Measurements from ENCODE around the gene OSBPL10. TPM values are rescaled to one million over a fixed set of nuclear protein-coding genes. Genes with fewer than 3 reads are reported as not detected.
A peak's percentile ranks its signal among the peaks of the same experiment; 100 is the strongest.

The OSBPL10 gene
- total RNA-seq, 2 experiments from 2014 or later, result 0.09 to 0.22 TPM

GRCh38 chr3:31960793-31961431 is 20.1 kb downstream of the OSBPL10 start:
- DNase-seq (no peak), ATAC-seq (ENCODE audit: low read depth) (no peak)
- H3K36me3 Mint-ChIP-seq, result no peaks in the 10 kb centered on the region
- no peaks in the 10 kb centered on the region for H3K9me3 Mint-ChIP-seq
- peaks cover 10% of the 10 kb centered on the region for H3K27me3 Mint-ChIP-seq
- POLR2A ChIA-PET, result no interaction called here
- H3K4me3 Mint-ChIP-seq, result no peak overlapping the region
- no peak overlapping the region for H3K27ac Mint-ChIP-seq
- H3K4me1 Mint-ChIP-seq, result peaks cover 5% of the 10 kb centered on the region

GRCh38 chr3:31959951-31960792 is 20.9 kb downstream of the OSBPL10 start:
- no peak for DNase-seq
- H3K9me3 Mint-ChIP-seq, result peaks cover 2% of the 10 kb centered on the region
- ATAC-seq (ENCODE audit: low read depth), result no peak
- H3K27me3 Mint-ChIP-seq, result peaks cover 10% of the 10 kb centered on the region
- no peaks in the 10 kb centered on the region for H3K36me3 Mint-ChIP-seq
- H3K27ac Mint-ChIP-seq, result no peak overlapping the region
- POLR2A ChIA-PET, result no interaction called here
- H3K4me3 Mint-ChIP-seq, result no peak overlapping the region
- H3K4me1 Mint-ChIP-seq, result peaks cover 5% of the 10 kb centered on the region

- DNase-seq, result no peak
- H3K4me3 Mint-ChIP-seq, result no peak overlapping the region
- H3K27ac Mint-ChIP-seq, result no peak overlapping the region
Observed at GRCh38 chr3:31959251-31959650, 21.8 kb downstream of the OSBPL10 start.

GRCh38 chr3:31958701-31959152 is 22.3 kb downstream of the OSBPL10 start:
- Mint-ChIP-seq H3K27ac (no peak overlapping the region), H3K4me3 (no peak overlapping the region), H3K9me3 (peaks cover 5% of the 10 kb centered on the region), H3K36me3 (no peaks in the 10 kb centered on the region), H3K27me3 (peaks cover 8% of the 10 kb centered on the region), H3K4me1 (peaks cover 5% of the 10 kb centered on the region)
- POLR2A ChIA-PET, result no interaction called here
- DNase-seq, result no peak
- no peak for ATAC-seq (ENCODE audit: low read depth)

More at GRCh38 chr3:31959251-31959650, 21.8 kb downstream of the OSBPL10 start:
- Mint-ChIP-seq H3K9me3 (peaks cover 5% of the 10 kb centered on the region), H3K27me3 (peaks cover 8% of the 10 kb centered on the region), H3K4me1 (peaks cover 5% of the 10 kb centered on the region), H3K36me3 (no peaks in the 10 kb centered on the region)
- POLR2A ChIA-PET, result no interaction called here
- ATAC-seq (ENCODE audit: low read depth), result no peak

- no peak overlapping the region for H3K27ac Mint-ChIP-seq
Observed at GRCh38 chr3:31957106-31957505, 24.0 kb downstream of the OSBPL10 start.

GRCh38 chr3:31955581-31955980 is 25.5 kb downstream of the OSBPL10 start:
- ATAC-seq (ENCODE audit: low read depth), result no peak
- Mint-ChIP-seq H3K27ac (no peak overlapping the region), H3K36me3 (no peaks in the 10 kb centered on the region), H3K27me3 (peaks cover 4% of the 10 kb centered on the region), H3K4me3 (no peak overlapping the region), H3K4me1 (peaks cover 3% of the 10 kb centered on the region), H3K9me3 (peaks cover 7% of the 10 kb centered on the region)
- POLR2A ChIA-PET, result no interaction called here
- no peak for DNase-seq

More at GRCh38 chr3:31957106-31957505, 24.0 kb downstream of the OSBPL10 start:
- peaks cover 3% of the 10 kb centered on the region for H3K4me1 Mint-ChIP-seq
- no peak for DNase-seq
- peaks cover 5% of the 10 kb centered on the region for H3K27me3 Mint-ChIP-seq
- no peak overlapping the region for H3K4me3 Mint-ChIP-seq
- ATAC-seq (ENCODE audit: low read depth), result no peak
- H3K36me3 Mint-ChIP-seq, result no peaks in the 10 kb centered on the region
- H3K9me3 Mint-ChIP-seq, result peaks cover 7% of the 10 kb centered on the region
- POLR2A ChIA-PET, result no interaction called here

GRCh38 chr3:31953636-31954035 is 27.4 kb downstream of the OSBPL10 start:
- Mint-ChIP-seq H3K9me3 (peaks cover 7% of the 10 kb centered on the region), H3K4me3 (no peak overlapping the region), H3K27ac (no peak overlapping the region), H3K27me3 (peaks cover 6% of the 10 kb centered on the region), H3K36me3 (no peaks in the 10 kb centered on the region), H3K4me1 (peaks cover 3% of the 10 kb centered on the region)
- POLR2A ChIA-PET, result no interaction called here
- ATAC-seq (ENCODE audit: low read depth), result no peak
- DNase-seq, result no peak

GRCh38 chr3:31953091-31953490 is 28.0 kb downstream of the OSBPL10 start:
- Mint-ChIP-seq H3K4me3 (no peak overlapping the region), H3K36me3 (no peaks in the 10 kb centered on the region), H3K9me3 (peaks cover 7% of the 10 kb centered on the region), H3K4me1 (peaks cover 3% of the 10 kb centered on the region), H3K27me3 (peaks cover 6% of the 10 kb centered on the region), H3K27ac (no peak overlapping the region)
- POLR2A ChIA-PET, result no interaction called here
- ATAC-seq (ENCODE audit: low read depth) (no peak), DNase-seq (no peak)

- Mint-ChIP-seq H3K27ac (no peak overlapping the region), H3K36me3 (no peaks in the 10 kb centered on the region), H3K4me3 (no peak overlapping the region), H3K27me3 (peaks cover 6% of the 10 kb centered on the region), H3K9me3 (peaks cover 7% of the 10 kb centered on the region), H3K4me1 (peaks cover 3% of the 10 kb centered on the region)
- ATAC-seq (ENCODE audit: low read depth) (no peak), DNase-seq (no peak)
- POLR2A ChIA-PET, result no interaction called here
Observed at GRCh38 chr3:31952205-31952604, 28.9 kb downstream of the OSBPL10 start.

- ATAC-seq (ENCODE audit: low read depth) (no peak), DNase-seq (no peak)
- no peak overlapping the region for H3K4me3 Mint-ChIP-seq
- POLR2A ChIA-PET, result no interaction called here
- peaks cover 6% of the 10 kb centered on the region for H3K27me3 Mint-ChIP-seq
- no peaks in the 10 kb centered on the region for H3K9me3 Mint-ChIP-seq
- no peaks in the 10 kb centered on the region for H3K36me3 Mint-ChIP-seq
- no peak overlapping the region for H3K27ac Mint-ChIP-seq
- H3K4me1 Mint-ChIP-seq, result peaks cover 3% of the 10 kb centered on the region
Observed at GRCh38 chr3:31948280-31948679, 32.8 kb downstream of the OSBPL10 start.

- POLR2A ChIA-PET, result no interaction called here
- DNase-seq, result no peak
- peaks cover 3% of the 10 kb centered on the region for H3K4me1 Mint-ChIP-seq
- H3K27me3 Mint-ChIP-seq, result peaks cover 6% of the 10 kb centered on the region
- H3K36me3 Mint-ChIP-seq, result no peaks in the 10 kb centered on the region
- no peak for ATAC-seq (ENCODE audit: low read depth)
- H3K4me3 Mint-ChIP-seq, result no peak overlapping the region
- no peak overlapping the region for H3K27ac Mint-ChIP-seq
- no peaks in the 10 kb centered on the region for H3K9me3 Mint-ChIP-seq
Observed at GRCh38 chr3:31947671-31948091, 33.4 kb downstream of the OSBPL10 start.

- Mint-ChIP-seq H3K9me3 (no peaks in the 10 kb centered on the region), H3K27me3 (peaks cover 6% of the 10 kb centered on the region), H3K4me3 (no peak overlapping the region), H3K27ac (no peak overlapping the region), H3K36me3 (no peaks in the 10 kb centered on the region), H3K4me1 (peaks cover under 1% of the 10 kb centered on the region)
- DNase-seq (no peak), ATAC-seq (ENCODE audit: low read depth) (no peak)
- POLR2A ChIA-PET, result no interaction called here
Observed at GRCh38 chr3:31947162-31947561, 33.9 kb downstream of the OSBPL10 start.

- DNase-seq (no peak), ATAC-seq (ENCODE audit: low read depth) (no peak)
- H3K4me3 Mint-ChIP-seq, result no peak overlapping the region
- H3K27me3 Mint-ChIP-seq, result peaks cover 6% of the 10 kb centered on the region
- no peaks in the 10 kb centered on the region for H3K9me3 Mint-ChIP-seq
- no peaks in the 10 kb centered on the region for H3K4me1 Mint-ChIP-seq
- POLR2A ChIA-PET, result no interaction called here
- H3K36me3 Mint-ChIP-seq, result no peaks in the 10 kb centered on the region
- peak overlapping the region; percentile 4 for H3K27ac Mint-ChIP-seq
Observed at GRCh38 chr3:31946484-31947081, 34.5 kb downstream of the OSBPL10 start.

GRCh38 chr3:31945738-31946052 is 35.4 kb downstream of the OSBPL10 start:
- no peak overlapping the region for H3K27ac Mint-ChIP-seq
- H3K36me3 Mint-ChIP-seq, result no peaks in the 10 kb centered on the region
- no peaks in the 10 kb centered on the region for H3K9me3 Mint-ChIP-seq
- DNase-seq, result no peak
- peaks cover 3% of the 10 kb centered on the region for H3K27me3 Mint-ChIP-seq
- no peak for ATAC-seq (ENCODE audit: low read depth)
- POLR2A ChIA-PET, result no interaction called here
- H3K4me1 Mint-ChIP-seq, result no peaks in the 10 kb centered on the region
- no peak overlapping the region for H3K4me3 Mint-ChIP-seq
